HG03060 (cell line): Measurements from ENCODE around the gene DBX2.
"Not testable (repeated sequence)": the region's sequence is repeated elsewhere in the genome, so short reads cannot be mapped to it uniquely, and the experiment has no call there.

Experiments
- ATAC-seq: cut with Tn5 transposase; IDR thresholded peaks from one replicate; pipeline ENCODE4 v1.9.1; 2021; ENCODE audit warnings: low read depth, moderate number of reproducible peaks; ENCODE audit not compliant: unreplicated experiment

The DBX2 gene

DNA sequence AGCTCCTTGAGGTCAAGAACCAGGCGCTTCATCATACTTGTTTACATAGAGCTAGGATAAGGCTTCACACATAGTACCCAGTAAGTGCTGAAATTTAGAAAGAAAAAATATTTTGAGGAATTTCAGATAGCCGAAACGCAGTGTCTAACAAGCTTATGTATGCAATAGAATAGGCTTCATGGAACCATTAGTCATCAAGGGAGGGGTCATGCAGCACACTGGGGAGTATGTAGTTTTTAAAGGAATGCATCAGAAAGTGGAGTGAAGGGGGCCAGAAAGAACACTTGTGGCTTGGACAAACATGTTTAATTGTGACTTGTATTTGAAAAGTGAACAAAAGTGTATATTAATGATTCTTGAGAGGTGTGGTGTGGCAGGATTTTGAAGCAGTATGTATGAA lies 38.1 kb downstream of the DBX2 start:
- no peak for ATAC-seq

DNA sequence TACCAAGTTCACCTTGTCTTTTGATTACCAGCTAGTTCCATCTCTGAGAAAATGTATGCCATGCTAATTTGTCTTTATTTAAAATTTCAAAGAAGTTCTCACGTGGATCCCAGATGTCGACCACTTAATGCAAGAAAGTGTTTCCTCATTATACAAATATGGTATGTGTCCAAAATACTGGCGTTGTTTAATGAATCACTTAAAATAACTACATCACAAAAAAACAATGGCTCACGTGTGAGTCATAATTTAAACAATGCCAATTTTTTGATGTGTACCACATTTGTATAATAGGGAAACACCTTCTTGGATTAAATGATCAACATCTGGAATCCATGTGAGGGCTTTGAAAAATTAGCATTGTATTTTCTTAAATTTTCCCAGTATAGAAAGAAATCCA lies 40.8 kb downstream of the DBX2 start:
- no peak for ATAC-seq

DNA sequence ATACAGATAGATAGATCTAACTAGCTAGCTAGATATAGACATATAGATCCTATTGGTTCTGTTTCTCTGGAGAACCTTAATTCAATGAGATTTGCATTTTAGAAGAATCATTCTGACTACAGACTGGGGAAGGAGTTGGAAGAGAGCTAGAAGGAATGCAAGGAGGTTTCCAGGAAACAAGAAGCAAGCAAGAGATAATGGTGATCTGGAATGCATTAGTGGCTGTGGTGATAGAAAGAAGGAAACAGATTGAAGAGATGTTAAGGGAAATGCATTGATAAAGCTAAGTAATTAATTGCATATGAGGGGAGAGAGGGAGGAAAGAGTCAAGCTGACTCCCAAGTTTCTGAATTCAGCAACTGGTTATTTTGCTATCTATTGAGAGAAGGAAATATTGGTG lies 42.7 kb downstream of the DBX2 start:
- no peak for ATAC-seq

DNA sequence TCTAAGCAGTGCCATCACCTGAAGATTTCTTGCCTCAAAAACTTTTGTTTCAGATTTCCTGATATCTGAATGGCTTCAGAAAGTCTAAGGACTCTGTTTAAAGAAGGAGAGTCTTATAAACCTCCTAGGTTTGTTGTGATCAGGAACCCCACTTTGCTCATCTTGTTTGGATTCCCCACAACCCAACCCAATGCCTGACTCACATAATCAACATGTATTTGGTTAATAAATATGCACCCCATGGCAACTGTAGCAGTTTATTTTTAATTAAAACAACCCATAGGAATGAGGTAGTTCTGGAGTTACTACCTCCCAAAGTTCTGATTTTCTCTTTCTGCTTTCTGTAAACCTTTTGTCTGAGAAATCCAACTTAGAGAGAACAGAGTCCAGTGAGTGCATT lies 51.5 kb downstream of the DBX2 start:
- ATAC-seq, result no peak

DNA sequence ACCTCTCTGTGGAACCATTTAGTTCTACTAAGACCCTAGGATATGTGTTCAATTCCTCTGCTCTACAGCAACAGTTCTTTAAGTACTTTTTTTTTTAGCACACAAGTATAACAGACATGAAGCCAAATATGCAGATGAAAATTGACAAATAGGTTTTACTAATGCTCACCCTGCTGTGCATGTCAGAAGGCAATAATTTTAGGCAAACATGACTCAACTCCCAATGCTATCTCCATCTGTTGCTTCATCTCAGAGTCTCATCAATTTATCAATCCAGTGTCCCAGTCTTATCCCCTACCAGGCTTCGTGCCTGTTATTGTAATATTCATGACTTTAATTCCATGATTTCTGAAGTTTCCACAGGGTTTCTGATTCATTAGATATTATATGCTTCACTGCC lies 57.7 kb downstream of the DBX2 start:
- no peak for ATAC-seq

DNA sequence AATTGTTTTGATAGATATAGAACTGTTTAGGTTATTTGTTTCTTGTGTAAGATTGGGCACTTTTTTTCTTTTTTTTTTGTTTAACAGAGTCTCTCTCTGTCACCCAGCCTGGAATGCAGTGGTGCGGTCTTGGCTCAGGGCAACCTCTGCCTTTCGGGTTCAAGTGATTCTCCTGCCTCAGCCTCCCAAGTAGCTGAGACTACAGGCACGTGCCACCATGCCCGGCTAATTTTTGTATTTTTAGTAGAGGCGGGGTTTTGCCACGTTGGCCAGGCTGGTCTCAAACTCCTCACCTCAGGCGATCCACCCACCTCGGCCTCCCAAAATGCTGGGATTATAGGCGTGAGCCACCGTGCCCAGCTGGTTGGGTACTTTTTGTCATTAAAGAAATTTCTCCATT lies 66.0 kb downstream of the DBX2 start:
- not testable (repeated sequence) for ATAC-seq

DNA sequence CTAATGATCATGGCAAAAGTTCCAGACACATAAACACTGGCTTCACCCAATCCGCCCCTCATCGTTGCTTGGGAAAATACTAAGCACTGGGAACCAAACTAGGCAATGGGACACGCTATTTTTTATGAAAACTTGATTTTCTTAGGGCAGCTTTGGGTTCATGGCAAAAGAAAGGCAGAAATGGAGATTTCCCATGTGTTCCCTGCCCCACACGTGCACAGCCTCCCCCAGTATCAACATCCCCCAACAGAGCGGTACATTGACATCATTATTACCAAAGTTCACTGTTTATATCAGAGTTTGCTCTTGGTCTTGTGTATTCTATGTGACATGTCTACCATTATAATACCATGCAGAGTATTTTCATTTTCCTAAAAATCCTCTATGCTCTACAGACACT lies 71.0 kb downstream of the DBX2 start:
- ATAC-seq, result no peak

DNA sequence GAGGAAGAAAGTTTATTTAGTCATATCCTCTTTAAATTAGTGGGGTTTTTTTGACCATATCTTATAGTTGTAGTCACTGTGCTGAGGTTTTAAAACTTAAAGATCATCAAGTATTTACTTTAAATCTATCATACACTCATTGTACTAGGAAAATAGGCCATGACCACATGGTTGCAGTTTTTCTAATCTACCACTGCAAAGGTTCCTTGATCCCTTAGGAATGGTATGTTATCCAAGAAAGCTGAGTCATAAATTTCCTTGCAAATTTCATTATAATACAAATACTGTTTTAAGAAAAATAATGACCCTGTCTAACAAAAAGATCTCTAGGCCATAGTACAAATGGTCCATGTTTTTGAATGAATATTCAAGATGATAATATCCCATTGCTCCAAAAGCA lies 74.7 kb downstream of the DBX2 start:
- no peak for ATAC-seq

DNA sequence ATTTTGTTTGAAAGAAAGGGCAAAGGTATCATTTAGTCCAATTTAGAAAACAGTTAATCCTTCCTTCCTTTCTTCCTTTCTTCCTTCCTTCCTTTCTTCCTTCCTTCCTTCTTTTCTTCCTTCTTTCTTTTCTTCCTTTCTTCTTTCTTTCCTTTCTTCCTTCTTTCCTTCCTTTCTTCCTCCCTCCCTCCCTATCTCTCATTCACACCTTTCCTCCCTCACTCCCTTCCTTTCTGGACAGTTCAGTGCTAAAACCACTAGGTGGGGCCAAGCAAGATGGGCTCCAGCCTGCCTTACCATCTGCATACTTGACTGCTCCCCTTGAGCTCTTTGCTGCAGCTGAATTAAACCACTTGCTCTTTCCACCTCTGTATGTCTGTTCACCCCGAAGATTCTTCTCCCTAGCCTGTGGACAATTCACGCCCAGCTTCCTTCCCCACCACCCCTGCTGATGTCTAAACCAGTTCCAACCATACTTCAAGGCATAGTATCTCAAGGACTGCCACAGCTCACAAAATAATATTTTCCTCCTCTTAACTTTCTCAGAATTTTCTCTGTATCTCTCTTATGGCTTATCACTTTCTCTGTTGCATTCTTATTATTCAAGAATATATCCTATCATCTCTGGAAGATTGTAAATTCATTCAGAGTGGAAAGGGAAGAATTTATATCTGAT lies 78.0 kb downstream of the DBX2 start:
- no peak for ATAC-seq

DNA sequence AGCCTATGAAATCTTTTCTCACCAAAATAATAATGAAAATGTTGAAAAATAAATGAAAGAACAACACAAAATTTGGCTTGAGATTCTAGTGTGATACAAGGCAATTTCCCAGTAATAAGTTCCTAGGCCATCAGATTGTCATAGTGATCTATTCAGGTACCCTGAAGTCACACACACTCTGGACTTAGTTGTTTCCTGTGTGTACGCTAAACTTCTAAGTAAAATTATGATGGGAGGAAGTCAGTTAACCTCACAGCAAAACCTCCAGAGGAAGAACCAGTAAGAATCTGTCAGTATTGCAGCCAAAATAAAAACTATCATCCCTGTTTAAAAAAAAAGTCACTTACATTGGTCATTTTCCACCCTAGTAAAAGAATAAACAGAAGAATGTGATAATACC lies 81.9 kb downstream of the DBX2 start:
- no peak for ATAC-seq
